ENCODE data around the gene GSTO2. TPM values are rescaled to one million over a fixed set of nuclear protein-coding genes. Genes with fewer than 3 reads are reported as not detected.
A peak's percentile ranks its signal among the peaks of the same experiment; 100 is the strongest.

Gene GSTO2
- total RNA-seq, 1 donor from 2014 or later, result 0.32 TPM

DNA sequence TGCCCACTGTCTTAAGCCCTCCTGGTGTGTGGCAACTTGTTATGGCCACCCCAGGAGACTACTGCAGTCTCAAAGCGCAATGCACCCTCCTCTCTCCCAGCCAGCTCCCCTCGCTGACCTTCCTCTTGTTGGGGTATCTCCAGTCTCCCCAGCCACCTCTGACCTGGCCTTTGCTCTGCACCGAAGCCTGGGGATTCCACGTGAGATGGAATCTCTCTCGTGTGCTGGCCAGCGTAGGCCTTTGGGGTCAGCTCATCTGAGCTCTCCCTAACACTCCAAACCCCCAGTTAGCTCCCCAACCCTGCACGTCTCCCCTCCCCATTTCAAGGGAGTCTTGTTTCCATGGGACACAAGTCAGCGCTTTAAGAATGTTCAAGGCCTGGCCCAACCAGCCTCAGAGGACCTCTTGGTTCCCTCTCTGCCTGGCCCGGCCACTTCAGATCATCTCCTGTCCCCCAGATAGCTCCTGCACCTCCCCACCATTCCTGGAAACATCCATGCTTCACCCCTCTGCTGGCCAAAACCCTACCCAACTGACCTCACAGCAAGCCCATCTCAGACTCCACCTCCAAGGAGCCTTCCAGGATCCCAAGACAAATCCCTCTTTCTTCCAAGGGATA is 58.1 kb downstream of the GSTO2 start:
- no peak for DNase-seq (ENCODE audit: low spot score)
- Mint-ChIP-seq H3K9me3 (ENCODE audit: low read depth) (no peaks in the 10 kb centered on the region), H3K4me3 (ENCODE audit: unreplicated experiment) (no peak overlapping the region), H3K27ac (ENCODE audit: unreplicated experiment) (peak overlapping the region; percentile 76), H3K36me3 (ENCODE audit: low read depth) (no peaks in the 10 kb centered on the region), H3K27me3 (ENCODE audit: low read depth) (no peaks in the 10 kb centered on the region), H3K4me1 (ENCODE audit: low read depth) (peaks cover 70% of the 10 kb centered on the region)
- TF ChIP-seq, protein P1, sequence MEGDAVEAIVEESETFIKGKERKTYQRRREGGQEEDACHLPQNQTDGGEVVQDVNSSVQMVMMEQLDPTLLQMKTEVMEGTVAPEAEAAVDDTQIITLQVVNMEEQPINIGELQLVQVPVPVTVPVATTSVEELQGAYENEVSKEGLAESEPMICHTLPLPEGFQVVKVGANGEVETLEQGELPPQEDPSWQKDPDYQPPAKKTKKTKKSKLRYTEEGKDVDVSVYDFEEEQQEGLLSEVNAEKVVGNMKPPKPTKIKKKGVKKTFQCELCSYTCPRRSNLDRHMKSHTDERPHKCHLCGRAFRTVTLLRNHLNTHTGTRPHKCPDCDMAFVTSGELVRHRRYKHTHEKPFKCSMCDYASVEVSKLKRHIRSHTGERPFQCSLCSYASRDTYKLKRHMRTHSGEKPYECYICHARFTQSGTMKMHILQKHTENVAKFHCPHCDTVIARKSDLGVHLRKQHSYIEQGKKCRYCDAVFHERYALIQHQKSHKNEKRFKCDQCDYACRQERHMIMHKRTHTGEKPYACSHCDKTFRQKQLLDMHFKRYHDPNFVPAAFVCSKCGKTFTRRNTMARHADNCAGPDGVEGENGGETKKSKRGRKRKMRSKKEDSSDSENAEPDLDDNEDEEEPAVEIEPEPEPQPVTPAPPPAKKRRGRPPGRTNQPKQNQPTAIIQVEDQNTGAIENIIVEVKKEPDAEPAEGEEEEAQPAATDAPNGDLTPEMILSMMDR (IDR thresholded peaks at IDR 0.05), result no peak

- Mint-ChIP-seq H3K4me3 (ENCODE audit: unreplicated experiment) (peak overlapping the region; percentile 50), H3K27me3 (ENCODE audit: low read depth) (no peaks in the 10 kb centered on the region), H3K4me1 (ENCODE audit: low read depth) (peaks cover 77% of the 10 kb centered on the region), H3K36me3 (ENCODE audit: low read depth) (no peaks in the 10 kb centered on the region), H3K27ac (ENCODE audit: unreplicated experiment) (peak overlapping the region; percentile 97), H3K9me3 (ENCODE audit: low read depth) (no peaks in the 10 kb centered on the region)
- TF ChIP-seq, protein P1 (IDR thresholded peaks at IDR 0.05), result peak; percentile 45
- DNase-seq (ENCODE audit: low spot score), result no peak
Observed at GRCh38 chr10:104327745-104328645, 59.0 kb downstream of the GSTO2 start.

GRCh38 chr10:104328646-104328895 is 59.6 kb downstream of the GSTO2 start:
- H3K36me3 Mint-ChIP-seq (ENCODE audit: low read depth), result no peaks in the 10 kb centered on the region
- no peak for DNase-seq (ENCODE audit: low spot score)
- peak overlapping the region; percentile 50 for H3K4me3 Mint-ChIP-seq (ENCODE audit: unreplicated experiment)
- H3K27me3 Mint-ChIP-seq (ENCODE audit: low read depth), result no peaks in the 10 kb centered on the region
- TF ChIP-seq, protein P1 (IDR thresholded peaks at IDR 0.05), result no peak
- H3K4me1 Mint-ChIP-seq (ENCODE audit: low read depth), result peaks cover 82% of the 10 kb centered on the region
- H3K9me3 Mint-ChIP-seq (ENCODE audit: low read depth), result no peaks in the 10 kb centered on the region
- H3K27ac Mint-ChIP-seq (ENCODE audit: unreplicated experiment), result peak overlapping the region; percentile 97

DNA sequence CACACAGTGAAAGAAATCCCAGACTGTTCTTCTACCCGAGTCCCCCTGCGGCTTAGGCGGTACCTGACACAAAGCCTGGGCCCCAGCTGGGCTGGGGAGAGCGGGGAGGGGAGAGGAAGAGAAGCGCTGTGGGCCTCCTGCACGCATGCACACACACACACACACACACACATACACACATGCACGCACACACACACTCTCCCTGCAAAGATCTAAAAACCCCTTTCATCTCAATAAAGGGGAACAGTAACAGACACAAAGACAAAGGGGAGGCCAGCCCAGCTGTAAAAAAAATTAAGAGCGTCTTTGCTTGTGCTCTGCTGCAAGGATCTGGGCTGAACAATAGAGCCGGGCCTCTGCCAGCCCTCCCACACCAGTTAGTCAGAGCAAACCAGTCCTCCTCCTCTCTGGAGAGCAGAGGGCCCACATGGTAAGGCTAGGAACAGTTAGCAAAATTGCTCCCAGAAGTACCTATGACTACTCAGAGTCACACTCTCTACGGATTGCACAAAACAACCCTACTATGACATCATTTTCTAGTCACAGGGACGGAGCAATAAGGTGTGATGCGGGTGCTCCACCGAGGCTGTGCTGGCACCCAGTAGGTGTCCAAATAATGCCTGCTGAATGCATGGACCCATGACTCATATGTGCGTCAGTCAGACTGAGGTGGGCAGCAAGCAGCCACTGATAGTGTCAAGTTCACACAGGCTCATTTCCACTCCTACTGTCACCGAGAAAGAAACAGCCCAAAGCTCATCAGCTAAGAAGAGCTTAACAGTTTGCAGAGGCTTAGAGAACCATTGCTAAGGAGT is 60.1 kb downstream of the GSTO2 start:
- H3K27ac Mint-ChIP-seq (ENCODE audit: unreplicated experiment), result peak overlapping the region; percentile 97
- TF ChIP-seq, protein P1 (IDR thresholded peaks at IDR 0.05), result no peak
- H3K9me3 Mint-ChIP-seq (ENCODE audit: low read depth), result no peaks in the 10 kb centered on the region
- peaks cover 83% of the 10 kb centered on the region for H3K4me1 Mint-ChIP-seq (ENCODE audit: low read depth)
- peak overlapping the region; percentile 50 for H3K4me3 Mint-ChIP-seq (ENCODE audit: unreplicated experiment)
- no peak for DNase-seq (ENCODE audit: low spot score)
- no peaks in the 10 kb centered on the region for H3K36me3 Mint-ChIP-seq (ENCODE audit: low read depth)
- H3K27me3 Mint-ChIP-seq (ENCODE audit: low read depth), result no peaks in the 10 kb centered on the region

GRCh38 chr10:104329735-104330134 is 60.8 kb downstream of the GSTO2 start:
- TF ChIP-seq, protein P1 (IDR thresholded peaks at IDR 0.05), result no peak
- peaks cover 83% of the 10 kb centered on the region for H3K4me1 Mint-ChIP-seq (ENCODE audit: low read depth)
- no peaks in the 10 kb centered on the region for H3K36me3 Mint-ChIP-seq (ENCODE audit: low read depth)
- peak overlapping the region; percentile 97 for H3K27ac Mint-ChIP-seq (ENCODE audit: unreplicated experiment)
- H3K4me3 Mint-ChIP-seq (ENCODE audit: unreplicated experiment), result peak overlapping the region; percentile 4
- DNase-seq (ENCODE audit: low spot score), result no peak
- no peaks in the 10 kb centered on the region for H3K9me3 Mint-ChIP-seq (ENCODE audit: low read depth)
- no peaks in the 10 kb centered on the region for H3K27me3 Mint-ChIP-seq (ENCODE audit: low read depth)

Data from chondrocyte (in vitro differentiated cells).